DMS153 treated with DMSO at 0.1 percent for 48 hours (cell line): Measurements from ENCODE around the gene USP13.
A peak's percentile ranks its signal among the peaks of the same experiment; 100 is the strongest.
"Not testable (repeated sequence)": the region's sequence is repeated elsewhere in the genome, so short reads cannot be mapped to it uniquely, and the experiment has no call there.

Source experiments
- DNase-seq: peaks from one replicate; lab custom pipeline; 2025; ENCODE audit not compliant: unreplicated experiment; lab: John Stamatoyannopoulos, UW

The USP13 gene

GRCh38 chr3:179652447-179653095 is at the start of gene USP13:
Gene USP13 (plus strand): TSS chr3:179653040. CDS start chr3:179653226, 186 bp downstream.
- DNase-seq = peak; percentile 42

GRCh38 chr3:179603321-179603720 is 49.5 kb upstream of the USP13 start:
- no peak for DNase-seq

- no peak for DNase-seq
Observed at GRCh38 chr3:179603831-179604230, 49.0 kb upstream of the USP13 start.

- peak; percentile 96 for DNase-seq
Observed at GRCh38 chr3:179604321-179605078, 48.3 kb upstream of the USP13 start, which contains the start of the genes MRPL47 and NDUFB5. Gene MRPL47 (minus strand): TSS chr3:179604638. CDS start chr3:179604624, 14 bp downstream. Gene NDUFB5 (plus strand): TSS chr3:179604794. CDS start chr3:179604816, 22 bp downstream.

GRCh38 chr3:179606534-179607085 is 46.2 kb upstream of the USP13 start:
- no peak for DNase-seq

- DNase-seq = no peak
Observed at GRCh38 chr3:179608931-179609720, 43.7 kb upstream of the USP13 start.

GRCh38 chr3:179610066-179610465 is 42.8 kb upstream of the USP13 start:
- DNase-seq = no peak

GRCh38 chr3:179613807-179614206 is 39.0 kb upstream of the USP13 start:
- DNase-seq = no peak

GRCh38 chr3:179615458-179616173 is 37.2 kb upstream of the USP13 start:
- DNase-seq = no peak

GRCh38 chr3:179622023-179622422 is 30.8 kb upstream of the USP13 start:
- DNase-seq = no peak

GRCh38 chr3:179624451-179624850 is 28.4 kb upstream of the USP13 start:
- DNase-seq = no peak

GRCh38 chr3:179630753-179631451 is 21.9 kb upstream of the USP13 start:
- DNase-seq = no peak

- no peak for DNase-seq
Observed at GRCh38 chr3:179640469-179640868, 12.4 kb upstream of the USP13 start.

- no peak for DNase-seq
Observed at GRCh38 chr3:179642871-179643270, 10.0 kb upstream of the USP13 start.

- DNase-seq = not testable (repeated sequence)
Observed at GRCh38 chr3:179643837-179644236, 9.0 kb upstream of the USP13 start.

GRCh38 chr3:179646177-179646576 is 6.7 kb upstream of the USP13 start:
- DNase-seq = no peak

- DNase-seq = no peak
Observed at GRCh38 chr3:179651687-179652446, 973 bp upstream of the USP13 start.

- no peak for DNase-seq
Observed at GRCh38 chr3:179653096-179653797, 407 bp downstream of the USP13 start.

GRCh38 chr3:179655236-179655635 is 2.4 kb downstream of the USP13 start:
- no peak for DNase-seq
